Measurements from ENCODE around the gene SNED1.
"Not testable (repeated sequence)": the region's sequence is repeated elsewhere in the genome, so short reads cannot be mapped to it uniquely, and the experiment has no call there.

SNED1 gene

DNA sequence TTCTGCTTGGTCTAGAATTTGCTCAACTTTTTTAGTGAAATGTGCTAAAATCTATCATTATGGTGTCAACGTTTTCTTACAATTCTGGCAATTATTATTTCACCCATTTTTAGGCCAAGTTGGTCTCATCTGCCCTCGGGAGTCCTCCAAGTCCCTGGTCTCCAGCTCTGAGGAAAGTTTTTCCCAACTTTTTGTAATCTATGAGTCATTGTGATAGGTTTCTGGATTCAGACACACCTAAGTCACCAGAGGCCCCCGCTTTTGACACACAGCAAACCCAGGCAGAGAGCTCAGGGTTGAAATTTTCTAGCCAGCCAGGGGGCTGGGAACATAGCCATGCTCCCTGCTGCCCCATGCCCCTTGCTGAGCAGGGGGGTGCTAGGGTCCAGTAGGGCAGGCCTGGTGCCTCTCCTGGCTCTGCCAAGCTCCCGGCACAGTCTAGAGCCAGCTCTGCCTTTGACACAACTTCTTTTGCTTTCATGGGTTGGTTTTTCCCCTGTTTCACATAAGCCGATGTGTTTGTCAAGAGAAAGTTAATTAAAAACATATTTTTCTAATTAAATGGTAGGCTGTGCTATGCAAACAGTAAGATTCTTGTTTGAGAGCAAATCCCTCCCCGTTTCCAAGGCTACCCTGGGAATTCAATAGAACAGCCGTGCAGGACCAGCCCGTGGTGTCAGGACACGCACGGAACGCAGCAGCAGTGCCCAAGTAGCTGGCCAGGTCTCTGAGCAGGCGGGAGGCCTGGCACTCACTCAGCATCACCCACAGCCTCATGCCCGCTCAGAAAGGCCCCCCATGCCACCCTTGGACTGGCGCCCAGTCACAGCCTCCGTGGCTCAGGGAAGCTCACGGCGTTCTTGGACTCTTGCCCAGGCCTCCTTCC lies 25.5 kb upstream of the SNED1 start:
- DNase-seq = peak; percentile 60

DNA sequence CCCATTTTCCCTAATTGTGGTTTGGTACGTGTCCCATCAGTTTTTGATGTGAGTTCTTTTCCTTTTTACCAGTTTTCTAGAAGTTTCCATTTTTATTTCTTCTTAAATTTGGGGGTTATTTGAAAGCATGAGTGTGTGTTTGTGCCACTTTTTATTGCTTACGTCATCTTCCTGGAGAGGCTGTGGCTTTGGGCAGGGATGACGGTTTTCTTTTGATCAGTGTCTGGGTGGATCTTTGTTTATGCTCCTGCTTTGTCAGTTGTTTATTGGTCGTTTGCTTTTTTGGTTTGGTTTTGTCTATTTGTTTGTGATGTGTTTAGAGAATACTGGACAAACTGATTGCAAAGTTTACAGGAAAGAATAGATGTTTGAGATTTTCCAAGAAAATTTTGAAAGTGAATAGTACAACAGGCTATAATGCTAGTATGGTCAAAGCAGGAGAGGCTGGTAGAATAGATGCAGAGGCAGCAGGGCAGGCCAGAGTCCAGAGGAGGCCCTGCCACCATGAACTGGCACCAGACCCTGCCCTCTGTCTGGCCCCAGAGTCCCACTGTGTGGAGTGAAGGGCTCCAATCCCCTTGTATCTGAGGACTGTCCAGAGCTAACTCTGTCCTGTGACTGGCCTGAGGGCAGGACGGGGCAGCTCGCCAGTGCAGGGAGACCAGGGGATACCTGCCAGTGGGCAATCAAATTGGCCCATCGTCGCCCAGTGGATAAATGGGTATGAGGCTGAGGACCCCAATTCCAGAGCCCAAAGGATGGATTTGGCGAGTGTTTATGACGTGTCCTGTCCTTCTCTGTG lies 23.4 kb upstream of the SNED1 start:
- no peak for DNase-seq

DNA sequence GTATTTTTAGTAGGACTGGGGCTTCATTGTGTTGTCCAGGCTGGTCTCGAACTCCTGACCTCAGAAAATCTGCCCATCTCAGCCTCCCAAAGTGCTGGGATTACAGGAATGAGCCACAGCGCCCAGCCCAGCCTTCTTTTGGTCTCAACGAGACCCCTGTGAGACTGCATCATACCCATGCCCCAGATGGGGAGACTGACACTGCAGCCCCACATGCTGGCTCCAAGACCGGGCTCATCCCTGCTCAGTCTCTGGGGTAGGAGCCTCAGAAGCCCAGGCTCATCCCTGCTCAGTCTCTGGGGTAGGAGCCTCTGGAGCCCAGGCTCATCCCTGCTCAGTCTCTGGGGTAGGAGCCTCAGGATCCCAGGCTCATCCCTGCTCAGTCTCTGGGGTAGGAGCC lies 22.5 kb upstream of the SNED1 start:
- not testable (repeated sequence) for DNase-seq

DNA sequence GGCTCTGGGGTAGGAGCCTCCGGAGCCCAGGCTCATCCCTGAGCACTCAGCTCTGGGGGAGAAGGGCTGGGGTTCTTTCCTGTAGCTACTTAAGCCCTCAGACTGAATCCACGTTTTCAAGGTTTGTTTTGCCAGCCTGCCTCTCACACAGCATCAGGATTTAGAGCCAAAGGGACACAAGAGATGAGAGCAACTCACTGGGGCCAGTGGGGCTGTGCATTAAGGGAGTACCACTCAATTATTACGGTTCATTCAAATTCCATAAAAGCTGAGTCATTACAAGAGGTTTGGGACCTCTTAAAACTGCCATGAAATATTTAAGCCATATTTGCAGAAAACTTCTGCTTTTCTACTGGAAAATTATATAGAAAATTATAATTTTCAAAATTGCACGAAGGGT lies 17.1 kb upstream of the SNED1 start:
- DNase-seq = no peak

DNA sequence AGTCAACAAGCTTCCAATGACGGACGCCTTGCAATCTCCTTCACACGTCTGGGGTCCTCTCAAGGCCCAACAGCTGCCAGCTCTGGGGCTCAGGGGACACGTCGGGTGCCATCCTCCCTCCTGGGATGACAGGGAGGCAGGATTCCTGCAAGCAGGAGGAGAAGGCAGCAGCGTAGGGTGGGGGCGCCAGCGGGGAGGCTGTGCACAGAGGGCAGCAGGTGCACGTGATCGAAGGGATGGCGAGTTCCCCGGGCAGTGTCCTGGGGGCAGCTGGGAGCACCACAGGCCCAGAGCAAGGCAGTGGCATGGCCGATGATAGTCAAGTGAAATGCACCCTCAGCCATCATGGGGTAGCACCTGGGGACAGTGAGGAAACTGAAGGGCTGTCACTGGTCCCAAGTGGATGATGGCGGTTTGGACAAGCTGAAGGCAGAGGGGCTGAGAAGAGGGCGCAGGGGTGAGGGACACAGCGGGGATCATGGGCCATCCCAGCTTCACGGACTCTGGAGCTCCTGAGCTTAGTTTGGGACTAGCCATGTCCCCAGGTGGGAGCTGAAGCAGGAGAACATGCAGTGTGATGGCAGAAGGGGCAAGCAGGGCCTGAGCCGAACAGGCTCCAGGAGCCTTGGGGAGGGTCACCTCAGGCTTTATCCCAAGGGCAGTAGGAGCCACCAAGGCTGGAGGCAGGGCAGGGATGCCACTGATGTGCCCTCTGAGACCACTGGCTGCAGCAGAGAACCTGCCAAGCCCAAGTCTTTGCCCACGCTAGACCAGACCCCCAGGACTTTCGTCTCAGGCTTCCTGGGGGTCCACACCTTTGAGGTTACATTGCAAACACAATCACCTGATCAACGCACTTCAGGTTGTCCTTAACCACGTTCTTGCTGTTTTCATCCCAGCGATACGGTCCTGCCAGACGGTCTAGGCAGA lies 16.3 kb upstream of the SNED1 start:
- DNase-seq = no peak

DNA sequence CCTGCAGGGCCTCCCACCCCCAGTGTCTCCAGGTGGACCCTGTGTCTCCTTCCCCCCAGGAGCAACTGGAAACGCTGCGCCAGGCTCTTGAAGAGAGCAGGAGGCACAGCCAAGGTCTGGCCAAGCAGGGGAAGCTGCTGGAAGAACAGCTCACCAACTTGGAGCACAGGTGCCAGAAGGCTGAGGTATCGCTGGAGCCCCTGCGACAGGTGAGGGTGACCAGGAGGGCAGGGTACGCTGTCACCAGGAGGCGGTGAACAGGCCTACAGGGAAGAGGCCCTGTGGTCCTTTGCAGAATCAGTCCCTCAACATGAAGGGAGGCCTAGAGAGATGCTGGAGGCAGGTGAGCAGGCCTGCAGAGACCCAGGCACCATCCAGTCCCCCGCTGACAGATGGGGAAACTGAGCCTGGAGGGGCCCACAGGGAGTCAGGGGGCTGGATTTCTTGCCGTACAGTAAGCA lies 15.6 kb upstream of the SNED1 start:
- no peak for DNase-seq

DNA sequence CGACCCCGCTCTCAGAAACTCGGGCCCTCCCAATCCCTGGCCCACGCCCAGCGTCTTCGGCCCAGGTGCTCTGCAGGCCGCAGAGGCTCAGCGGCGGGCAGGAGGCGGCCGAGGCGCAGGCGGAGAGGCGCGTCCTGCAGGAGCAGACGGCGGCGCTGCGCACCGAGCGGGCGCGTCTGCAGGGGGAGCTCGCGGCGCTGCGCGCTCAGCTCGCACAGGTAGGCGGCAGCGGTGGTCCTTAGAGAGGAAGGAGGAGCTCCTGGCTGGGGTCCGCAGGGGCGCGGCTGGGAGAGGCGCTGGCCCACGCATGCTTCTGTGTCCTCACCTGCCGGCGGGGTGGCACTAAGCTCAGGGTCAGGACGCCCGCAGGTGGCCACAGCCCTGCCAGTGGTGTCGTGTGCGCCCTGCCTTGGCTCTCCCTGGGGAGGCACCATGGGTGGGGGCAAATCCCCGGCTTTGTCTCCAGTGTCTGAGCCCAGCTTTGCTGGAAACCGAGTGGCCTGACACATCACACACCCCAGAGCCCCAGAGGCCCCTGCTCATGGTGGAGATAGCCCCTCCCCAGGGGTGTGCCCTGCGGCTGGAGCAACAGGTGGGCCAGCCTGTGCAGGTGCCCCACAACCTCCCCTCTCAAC lies 14.9 kb upstream of the SNED1 start:
- peak; percentile 78 for DNase-seq

DNA sequence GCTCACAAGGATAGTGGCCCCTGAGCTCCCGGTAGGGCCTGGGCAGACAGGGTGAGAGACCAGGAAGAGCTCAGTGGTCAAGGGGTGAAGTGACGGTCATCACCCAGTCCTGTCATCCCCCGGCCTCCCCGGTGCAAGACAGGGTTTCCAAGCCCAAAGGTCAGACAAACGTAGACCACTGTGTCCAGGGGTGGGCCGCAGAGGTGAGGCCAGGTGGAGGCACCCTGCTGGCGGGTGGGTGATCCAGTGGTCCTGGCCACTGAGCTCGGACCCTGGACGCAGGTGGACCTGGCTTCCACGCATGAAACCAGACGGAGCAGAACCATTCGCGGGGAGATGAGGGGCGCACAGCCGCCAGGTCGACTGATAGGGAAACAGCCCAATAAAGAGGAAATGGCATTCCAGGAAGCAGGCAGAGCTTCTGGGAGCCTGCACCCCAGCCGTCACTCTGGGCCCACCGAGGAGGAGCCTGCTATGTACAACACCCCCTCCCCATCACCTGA lies 14.4 kb upstream of the SNED1 start:
- no peak for DNase-seq

DNA sequence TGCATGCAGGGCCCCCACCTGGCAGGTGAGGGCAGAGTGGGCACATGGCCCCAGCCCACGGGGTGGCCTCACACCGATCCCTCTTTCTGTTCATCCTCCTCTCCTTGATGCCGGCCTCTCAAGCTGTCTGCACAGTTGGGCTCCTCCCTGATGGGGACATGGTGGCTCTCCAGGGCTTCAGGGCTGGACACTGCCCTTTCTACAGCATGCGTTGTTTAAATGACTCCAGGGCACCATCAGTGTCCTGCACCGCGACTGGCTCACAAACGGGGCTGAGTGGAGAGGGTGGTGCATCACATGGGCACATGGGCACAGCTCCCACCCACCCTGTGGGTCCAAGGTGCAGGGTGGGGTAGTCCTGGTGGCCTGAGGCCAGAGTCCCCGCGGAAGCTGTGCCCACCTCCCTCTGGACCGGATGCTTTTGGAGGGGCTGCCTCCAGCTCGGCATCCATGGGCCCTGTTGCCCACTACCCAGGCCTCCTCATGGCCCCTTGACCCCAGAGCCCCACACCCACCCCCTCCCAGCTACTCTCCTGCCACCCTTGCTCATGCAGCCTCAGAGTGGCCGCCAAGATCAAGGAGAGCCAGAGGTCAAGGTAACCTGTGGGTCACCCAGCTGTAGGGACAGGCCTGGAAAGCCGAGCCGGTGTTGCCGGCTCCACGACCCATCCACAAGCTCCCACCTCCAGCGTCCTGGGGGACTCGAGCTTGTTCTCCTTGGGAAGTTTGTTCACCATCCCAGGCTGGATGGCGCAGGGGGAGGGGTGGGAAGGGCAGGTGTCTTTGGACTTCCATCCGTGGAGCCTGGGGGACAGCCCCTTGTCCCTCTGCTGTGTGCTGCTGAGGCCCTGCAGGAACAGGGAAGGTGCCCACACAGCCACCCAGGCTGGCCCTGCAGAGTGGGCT lies 12.3 kb upstream of the SNED1 start:
- no peak for DNase-seq

DNA sequence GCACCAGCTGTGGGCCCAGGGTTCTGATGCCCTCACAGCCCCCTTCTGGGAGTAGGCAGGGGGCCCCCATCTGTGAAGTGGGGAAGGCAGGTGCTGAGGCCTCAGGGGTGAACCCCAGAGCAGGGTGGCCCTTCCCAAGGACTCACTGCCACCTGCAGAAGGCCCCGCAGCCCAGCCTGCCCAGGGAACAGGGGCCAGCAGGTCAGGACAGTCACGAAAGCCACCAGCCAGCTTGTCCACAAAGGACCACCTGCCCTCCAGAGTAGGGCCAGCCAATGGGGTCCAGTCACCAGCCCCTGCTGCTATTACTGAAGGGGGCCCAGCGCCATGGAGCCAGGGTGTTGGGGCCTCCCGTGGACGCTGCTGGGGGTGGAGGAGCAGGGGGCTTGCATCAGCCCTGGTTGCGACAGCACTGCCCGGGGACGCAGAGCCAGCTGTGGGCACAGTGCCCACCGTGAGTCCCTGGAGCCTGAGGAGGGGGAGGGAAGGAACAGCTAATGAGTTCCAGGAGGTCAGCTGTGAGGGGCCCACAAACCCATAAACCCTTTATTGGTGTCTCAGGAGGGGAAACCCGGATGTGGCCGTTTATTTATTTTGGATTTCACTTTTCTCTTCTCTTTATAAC lies 11.5 kb upstream of the SNED1 start:
- DNase-seq = no peak

DNA sequence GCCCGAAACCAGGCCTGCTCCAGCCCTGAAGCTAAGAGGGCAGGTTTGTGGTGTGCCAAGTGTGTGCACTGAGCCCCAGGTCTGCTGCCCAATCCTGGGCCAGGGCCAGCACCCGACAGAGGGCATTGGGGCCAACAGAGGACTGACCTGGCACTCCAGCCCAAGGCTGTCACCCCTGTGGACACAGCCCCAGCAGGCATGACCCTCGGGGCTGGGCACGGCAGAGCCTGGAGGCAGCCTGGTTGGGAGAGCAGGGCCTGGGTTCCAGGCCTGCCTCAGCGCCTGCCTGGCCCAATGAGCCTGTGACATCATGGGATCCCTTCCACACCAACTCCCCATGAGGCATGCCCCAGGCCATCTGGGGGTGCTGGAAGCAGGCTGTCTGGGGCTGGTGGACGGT lies 10.8 kb upstream of the SNED1 start:
- DNase-seq = no peak

DNA sequence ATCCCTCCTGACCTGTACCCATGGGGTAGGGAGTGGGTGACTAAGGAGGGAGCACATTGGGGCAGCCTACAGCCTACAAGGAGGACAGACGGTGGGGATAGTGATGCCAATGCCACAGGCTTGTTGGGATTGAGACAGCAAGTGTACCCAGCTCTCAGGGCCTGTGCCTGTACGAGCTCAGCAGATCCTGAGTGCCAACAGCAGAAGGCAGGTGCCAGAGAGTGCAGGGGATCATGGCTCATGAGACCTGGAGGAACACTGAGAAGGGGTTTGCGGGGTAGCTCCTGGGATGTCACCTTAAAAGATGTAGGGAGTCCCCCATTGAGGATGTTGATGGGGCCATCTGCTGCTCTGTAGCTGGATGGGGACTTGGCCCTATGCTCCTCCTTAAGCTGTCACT lies 10.3 kb upstream of the SNED1 start:
- no peak for DNase-seq

DNA sequence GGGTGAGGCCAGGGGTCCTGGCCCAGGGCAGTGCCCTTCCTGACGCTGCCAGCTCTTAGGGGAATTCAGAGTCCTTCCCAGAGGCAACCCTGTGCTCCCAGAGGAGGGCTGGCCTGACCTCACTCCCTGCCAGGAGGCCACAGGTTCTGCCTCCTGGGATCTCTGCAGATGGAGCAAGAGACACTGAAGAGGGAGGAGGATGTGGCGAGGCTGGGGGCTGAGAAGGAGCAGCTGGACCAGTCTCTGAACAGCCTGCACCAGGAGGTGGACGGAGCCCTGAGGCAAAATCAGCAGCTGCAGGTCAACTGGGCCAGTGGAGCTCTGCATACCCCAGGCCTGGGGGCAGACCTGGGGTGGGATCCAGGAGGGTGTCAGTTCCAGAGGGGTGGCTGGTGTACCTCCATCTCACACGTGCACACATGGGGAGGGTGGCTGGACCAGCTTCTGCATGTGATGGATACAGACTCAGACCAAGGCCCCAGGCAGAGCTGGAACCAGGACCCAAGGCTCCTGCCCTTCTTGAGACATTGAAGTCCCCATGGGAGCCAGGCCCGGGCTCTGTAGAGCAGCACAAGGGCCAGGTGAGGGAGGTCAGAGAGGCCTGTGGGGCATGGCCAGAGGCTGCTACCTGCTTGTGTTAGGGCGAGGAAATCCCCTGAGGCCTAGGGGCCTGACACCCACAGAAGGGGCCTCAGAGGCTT lies 9.7 kb upstream of the SNED1 start:
- DNase-seq = no peak

DNA sequence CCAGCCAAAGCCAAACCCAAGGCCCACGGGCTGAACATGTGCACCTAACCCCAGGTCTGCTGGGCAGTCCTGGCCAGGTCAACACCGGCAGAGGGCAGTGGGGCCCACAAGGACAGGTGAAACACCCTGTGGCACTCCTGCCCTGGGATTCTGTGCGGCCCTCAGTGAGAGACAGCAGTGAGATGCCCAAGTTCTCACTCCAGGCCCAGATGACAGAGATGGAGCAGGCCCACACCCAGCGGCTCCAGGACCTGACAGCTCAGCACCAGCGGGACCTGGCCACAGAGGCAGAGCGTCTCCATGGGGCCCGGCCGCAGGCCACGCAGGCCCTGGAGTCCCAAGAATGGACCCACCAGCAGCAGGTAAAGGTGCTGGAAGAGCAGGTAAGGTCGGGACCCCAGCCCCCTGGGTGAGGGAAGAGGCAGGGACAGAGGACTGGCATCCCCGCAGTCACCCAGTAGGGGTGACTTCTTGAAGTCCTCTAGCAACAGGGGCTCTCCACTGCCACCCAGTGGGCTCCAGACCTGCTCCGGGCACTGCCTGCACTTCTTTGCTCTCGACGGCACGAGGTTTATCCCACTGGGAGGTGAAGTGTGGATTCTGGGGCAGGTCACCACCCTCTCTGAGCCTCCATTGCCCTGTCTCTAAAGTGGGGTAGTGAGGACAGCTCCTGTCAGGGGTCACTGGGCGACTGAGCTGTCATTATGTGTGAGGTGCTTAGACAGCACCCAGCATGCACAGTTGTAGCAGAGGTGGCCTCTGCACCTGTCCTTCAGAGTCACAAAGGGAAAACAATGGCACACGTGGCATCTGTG lies 8.8 kb upstream of the SNED1 start:
- peak; percentile 56 for DNase-seq

DNA sequence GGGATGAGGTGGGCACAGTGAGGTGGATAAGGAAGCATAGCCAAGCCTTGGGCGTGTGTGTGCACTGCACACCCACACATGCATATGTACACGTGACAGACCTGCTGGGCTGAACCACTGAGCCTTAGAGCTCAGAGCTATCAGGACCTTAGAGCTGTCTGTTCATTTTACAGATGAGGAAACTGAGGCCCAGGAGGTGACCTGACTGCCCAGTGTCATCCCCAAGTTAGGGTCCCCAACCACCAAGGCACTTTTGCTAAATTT lies 8.2 kb upstream of the SNED1 start:
- DNase-seq = no peak

DNA sequence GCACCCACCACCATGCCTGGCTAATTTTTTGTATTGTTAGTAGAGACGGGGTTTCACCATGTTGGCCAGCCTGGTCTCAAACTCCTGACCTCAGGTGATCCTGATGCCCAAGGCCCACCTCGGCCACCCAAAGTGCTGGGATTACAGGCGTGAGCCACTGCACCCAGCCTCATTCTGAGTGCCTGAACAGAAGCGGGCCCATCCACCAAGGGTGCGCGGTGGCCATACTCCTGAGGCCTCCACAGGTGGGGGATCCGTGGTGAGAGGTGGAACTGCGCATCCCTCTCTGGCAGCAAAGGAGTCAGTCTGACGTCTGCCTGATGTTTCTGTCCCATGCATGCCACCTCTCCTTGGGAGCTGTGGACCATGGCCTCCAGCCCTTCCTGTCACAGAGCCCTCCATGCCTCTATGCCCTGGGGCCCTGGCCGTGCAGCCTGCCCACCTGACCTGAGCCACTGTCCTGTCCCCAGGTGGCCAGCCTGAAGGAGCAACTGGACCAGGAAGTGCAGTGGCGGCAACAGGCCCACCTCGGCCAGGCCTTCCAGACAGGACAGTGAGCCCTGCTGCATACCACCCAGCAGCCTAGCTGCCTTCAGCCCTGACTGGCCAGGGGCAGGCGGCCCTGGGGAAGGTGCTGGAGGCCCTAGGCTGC lies 7.6 kb upstream of the SNED1 start:
- DNase-seq = no peak

DNA sequence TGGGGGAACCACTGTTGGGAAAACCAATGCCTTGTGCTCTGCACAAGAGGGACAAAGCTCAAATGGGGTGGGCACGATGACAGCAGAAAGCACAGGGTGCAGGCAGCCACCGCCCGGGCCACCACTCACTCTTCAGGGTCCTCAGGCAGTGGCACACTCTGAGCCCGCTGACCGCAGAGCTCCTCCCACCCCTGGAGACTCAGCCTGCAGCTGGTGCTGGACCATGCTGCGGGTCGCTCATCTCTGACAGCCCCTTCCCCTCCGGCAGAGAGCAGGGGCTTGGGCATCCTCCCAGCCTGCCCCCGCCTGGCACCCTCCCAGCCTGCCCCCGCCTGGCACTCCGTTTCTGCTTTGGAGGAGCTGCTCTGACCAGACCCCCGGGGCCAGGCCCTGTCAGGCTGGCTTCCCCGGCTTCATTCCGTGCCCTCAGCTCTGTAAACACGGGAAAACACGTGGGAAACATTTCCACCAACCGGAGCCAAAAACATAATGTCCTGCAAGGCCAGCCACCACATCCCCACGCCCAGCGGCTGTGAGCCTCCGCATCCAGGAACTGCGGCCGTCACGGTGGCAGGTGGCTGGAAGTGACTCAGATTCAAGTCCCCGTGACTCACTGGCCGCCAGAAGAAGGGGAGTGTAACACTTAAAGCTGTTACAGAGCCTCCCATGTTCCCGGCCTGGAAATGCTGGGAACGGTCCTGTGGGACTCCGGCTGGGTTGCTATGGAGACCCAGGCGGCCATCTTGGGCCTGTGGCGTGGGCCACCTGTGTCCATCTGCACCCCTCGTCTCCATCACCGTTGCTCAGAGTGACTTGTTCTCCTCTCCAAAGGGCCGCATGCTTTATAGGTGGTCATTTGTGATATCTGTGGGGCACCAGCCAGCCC lies 6.8 kb upstream of the SNED1 start:
- DNase-seq = no peak

Measured in RPMI8226 (cell line).